MM.1S (cell line): Measurements from ENCODE around the gene ZNF263.

Source experiments
- DNase-seq: peaks from one replicate; pipeline ENCODE4 v3.0.0-alpha.2; 2015
- H2AFZ ChIP-seq: fragments of 300-600 bp; sonication (generic); 2 replicates; pipeline ENCODE4 v1.6.0; 2016; ENCODE audit warnings: antibody characterized with exemption, low read length
- H3F3A ChIP-seq: fragments of 300-600 bp; sonication (generic); 2 replicates; pipeline ENCODE4 v1.6.1; 2016; ENCODE audit warnings: mild to moderate bottlenecking, antibody characterized with exemption, low read length, moderate library complexity, mixed read lengths; ENCODE audit not compliant: insufficient read depth
- H3K27ac ChIP-seq: fragments of 300-600 bp; sonication (generic); 2 replicates; pipeline ENCODE4 v1.5.1; 2016; ENCODE audit warnings: mild to moderate bottlenecking, low read length
- H3K27me3 ChIP-seq: fragments of 300-600 bp; sonication (generic); replicated peaks from 2 replicates; pipeline ENCODE4 v1.6.0; 2016; ENCODE audit warnings: low read length; ENCODE audit not compliant: insufficient read depth
- H3K36me3 ChIP-seq: fragments of 300-600 bp; sonication (generic); replicated peaks from 2 replicates; pipeline ENCODE4 v1.6.1; 2016; ENCODE audit warnings: mild to moderate bottlenecking, low read length, mixed read lengths; ENCODE audit not compliant: insufficient read depth
- H3K4me1 ChIP-seq: fragments of 300-600 bp; sonication (generic); 2 replicates; pipeline ENCODE4 v1.6.1; 2016; ENCODE audit warnings: low read length, mixed read lengths
- H3K4me2 ChIP-seq: fragments of 300-600 bp; sonication (generic); 2 replicates; pipeline ENCODE4 v1.6.0; 2016; ENCODE audit warnings: low read depth, low read length
- H3K4me3 ChIP-seq: fragments of 300-600 bp; sonication (generic); 2 replicates; pipeline ENCODE4 v1.5.1; 2016; ENCODE audit warnings: low read length, mixed read lengths
- H3K79me2 ChIP-seq: fragments of 300-600 bp; sonication (generic); 2 replicates; pipeline ENCODE4 v1.6.1; 2016; ENCODE audit warnings: mixed run types, low read length, mixed read lengths
- H3K9ac ChIP-seq: fragments of 300-600 bp; sonication (generic); 2 replicates; pipeline ENCODE4 v1.6.1; 2016; ENCODE audit warnings: low read length, mixed read lengths
- H3K9me2 ChIP-seq: fragments of 300-600 bp; sonication (generic); replicated peaks from 2 replicates; pipeline ENCODE4 v1.6.1; 2016; ENCODE audit warnings: mild to moderate bottlenecking, low read length, mixed read lengths; ENCODE audit not compliant: insufficient read depth
- H3K9me3 ChIP-seq: fragments of 300-600 bp; sonication (generic); replicated peaks from 2 replicates; pipeline ENCODE4 v1.6.1; 2016; ENCODE audit warnings: mild to moderate bottlenecking, low read length, mixed read lengths; ENCODE audit not compliant: insufficient read depth
- H4K20me1 ChIP-seq: fragments of 300-600 bp; sonication (generic); 2 replicates; pipeline ENCODE4 v1.6.1; 2016; ENCODE audit warnings: mild to moderate bottlenecking, low read length, moderate library complexity, mixed read lengths; ENCODE audit not compliant: insufficient read depth
- EZH2 ChIP-seq: fragments of 300-600 bp; sonication (generic); optimal IDR thresholded peaks from 2 replicates; pipeline ENCODE3; 2017; ENCODE audit warnings: low read depth, mild to moderate bottlenecking, antibody characterized with exemption, low read length, mixed read lengths
- EZH2phosphoT487 ChIP-seq: fragments of 300-600 bp; sonication (generic); IDR thresholded peaks from 2 replicates; pipeline ENCODE4 v1.6.1; 2018; ENCODE audit warnings: antibody characterized with exemption, low read length
- TF ChIP-seq, protein P1 (sequence below): fragments of 300-600 bp; sonication (generic); IDR thresholded peaks from 2 replicates; pipeline ENCODE4 v1.5.1; 2016; ENCODE audit warnings: antibody characterized with exemption, low read length, mixed read lengths

ZNF263 gene

DNA sequence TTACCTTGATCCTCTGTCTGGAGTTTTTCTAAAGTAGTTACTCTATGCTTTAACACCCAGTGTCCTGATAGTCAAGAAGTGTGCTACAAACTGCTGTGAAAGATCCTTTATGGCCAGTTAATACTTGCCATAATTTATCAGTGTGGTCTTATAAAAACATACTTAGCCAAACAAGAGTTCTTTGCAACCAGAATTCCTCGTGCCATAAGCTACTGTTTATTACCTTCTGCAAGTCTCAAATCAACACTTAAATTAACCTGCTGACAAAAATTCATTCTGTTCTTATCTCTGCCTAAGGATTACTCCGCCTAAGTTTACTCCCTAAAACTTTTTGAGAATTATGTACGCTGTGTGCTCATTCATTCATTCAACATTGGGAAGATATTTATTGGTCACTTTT is 44.8 kb downstream of the ZNF263 start:
- H3K4me1 ChIP-seq = no peaks in the 10 kb centered on the region
- no peak overlapping the region for H3K27ac ChIP-seq
- H3F3A ChIP-seq = no peaks in the 10 kb centered on the region
- H3K9me2 ChIP-seq = no peaks in the 10 kb centered on the region
- no peak overlapping the region for H3K4me2 ChIP-seq
- H4K20me1 ChIP-seq = no peaks in the 10 kb centered on the region
- H3K27me3 ChIP-seq = no peaks in the 10 kb centered on the region
- no peak for DNase-seq
- H3K4me3 ChIP-seq = no peak overlapping the region
- no peaks in the 10 kb centered on the region for H3K79me2 ChIP-seq
- TF ChIP-seq, protein P1, sequence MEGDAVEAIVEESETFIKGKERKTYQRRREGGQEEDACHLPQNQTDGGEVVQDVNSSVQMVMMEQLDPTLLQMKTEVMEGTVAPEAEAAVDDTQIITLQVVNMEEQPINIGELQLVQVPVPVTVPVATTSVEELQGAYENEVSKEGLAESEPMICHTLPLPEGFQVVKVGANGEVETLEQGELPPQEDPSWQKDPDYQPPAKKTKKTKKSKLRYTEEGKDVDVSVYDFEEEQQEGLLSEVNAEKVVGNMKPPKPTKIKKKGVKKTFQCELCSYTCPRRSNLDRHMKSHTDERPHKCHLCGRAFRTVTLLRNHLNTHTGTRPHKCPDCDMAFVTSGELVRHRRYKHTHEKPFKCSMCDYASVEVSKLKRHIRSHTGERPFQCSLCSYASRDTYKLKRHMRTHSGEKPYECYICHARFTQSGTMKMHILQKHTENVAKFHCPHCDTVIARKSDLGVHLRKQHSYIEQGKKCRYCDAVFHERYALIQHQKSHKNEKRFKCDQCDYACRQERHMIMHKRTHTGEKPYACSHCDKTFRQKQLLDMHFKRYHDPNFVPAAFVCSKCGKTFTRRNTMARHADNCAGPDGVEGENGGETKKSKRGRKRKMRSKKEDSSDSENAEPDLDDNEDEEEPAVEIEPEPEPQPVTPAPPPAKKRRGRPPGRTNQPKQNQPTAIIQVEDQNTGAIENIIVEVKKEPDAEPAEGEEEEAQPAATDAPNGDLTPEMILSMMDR = no peak
- TF ChIP-seq EZH2phosphoT487 = no peak
- no peaks in the 10 kb centered on the region for H3K9me3 ChIP-seq
- no peak overlapping the region for H3K9ac ChIP-seq
- no peak overlapping the region for H2AFZ ChIP-seq
- H3K36me3 ChIP-seq = no peaks in the 10 kb centered on the region

DNA sequence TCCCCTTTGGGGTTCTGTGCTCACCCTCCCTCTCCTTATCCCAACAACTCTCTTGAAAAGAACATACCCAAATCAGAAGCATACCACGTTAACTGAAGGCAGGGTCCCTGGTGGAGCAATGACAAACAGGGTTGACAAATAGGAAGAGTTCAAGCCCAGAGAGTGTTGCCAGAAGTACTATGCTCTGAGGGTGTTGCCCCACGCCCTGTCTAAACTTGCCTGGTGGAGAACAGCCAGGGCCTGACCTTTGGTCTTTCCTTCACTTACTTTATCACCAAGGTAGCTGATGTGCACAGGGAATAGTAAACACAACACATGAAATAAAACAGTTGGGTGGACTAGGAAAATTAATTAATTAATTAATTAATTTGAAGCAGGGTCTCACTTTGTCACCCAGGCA is 45.4 kb downstream of the ZNF263 start:
- H3K27me3 ChIP-seq = no peaks in the 10 kb centered on the region
- H4K20me1 ChIP-seq = no peaks in the 10 kb centered on the region
- TF ChIP-seq, protein P1 = no peak
- TF ChIP-seq EZH2phosphoT487 = no peak
- TF ChIP-seq EZH2 = no peak
- H3K79me2 ChIP-seq = no peaks in the 10 kb centered on the region
- no peaks in the 10 kb centered on the region for H3F3A ChIP-seq
- no peak for DNase-seq
- H3K9me3 ChIP-seq = no peaks in the 10 kb centered on the region
- H3K9ac ChIP-seq = no peak overlapping the region
- H3K36me3 ChIP-seq = no peaks in the 10 kb centered on the region
- H3K4me2 ChIP-seq = no peak overlapping the region
- H3K9me2 ChIP-seq = no peaks in the 10 kb centered on the region
- no peak overlapping the region for H2AFZ ChIP-seq
- H3K4me1 ChIP-seq = no peaks in the 10 kb centered on the region
- H3K4me3 ChIP-seq = no peak overlapping the region
- H3K27ac ChIP-seq = no peak overlapping the region
